ENCODE data around the gene TSSK2.
"Not testable (repeated sequence)": the region's sequence is repeated elsewhere in the genome, so short reads cannot be mapped to it uniquely, and the experiment has no call there.

Gene TSSK2

GRCh38 chr22:19152942-19153883 is 22.1 kb downstream of the TSSK2 start:
- no peak for DNase-seq (ENCODE audit: low read depth)
- H3K4me3 ChIP-seq (ENCODE audit: low read depth, low read length) = no peak overlapping the region
- TF ChIP-seq CTCF (IDR thresholded peaks at IDR 0.05; ENCODE audit: control insufficient read depth, extremely low read depth, insufficient read depth) = no peak

GRCh38 chr22:19156109-19156508 is 25.0 kb downstream of the TSSK2 start:
- not testable (repeated sequence) for H3K4me3 ChIP-seq (ENCODE audit: low read depth, low read length); DNase-seq (ENCODE audit: low read depth)

GRCh38 chr22:19158649-19159048 is 27.5 kb downstream of the TSSK2 start:
- H3K4me3 ChIP-seq (ENCODE audit: low read depth, low read length); DNase-seq (ENCODE audit: low read depth): not testable (repeated sequence)

- no peak for TF ChIP-seq CTCF (IDR thresholded peaks at IDR 0.05; ENCODE audit: control insufficient read depth, extremely low read depth, insufficient read depth)
- no peak overlapping the region for H3K4me3 ChIP-seq (ENCODE audit: low read depth, low read length)
- no peak for DNase-seq (ENCODE audit: low read depth)
Measured at GRCh38 chr22:19164425-19164824, 33.3 kb downstream of the TSSK2 start.

- TF ChIP-seq CTCF (IDR thresholded peaks at IDR 0.05; ENCODE audit: control insufficient read depth, extremely low read depth, insufficient read depth) = no peak
- DNase-seq (ENCODE audit: low read depth) = no peak
- no peak overlapping the region for H3K4me3 ChIP-seq (ENCODE audit: low read depth, low read length)
Measured at GRCh38 chr22:19166421-19166820, 35.3 kb downstream of the TSSK2 start.

- no peak overlapping the region for H3K4me3 ChIP-seq (ENCODE audit: low read depth, low read length)
- DNase-seq (ENCODE audit: low read depth) = no peak
- TF ChIP-seq CTCF (IDR thresholded peaks at IDR 0.05; ENCODE audit: control insufficient read depth, extremely low read depth, insufficient read depth) = no peak
Measured at GRCh38 chr22:19167106-19167869, 36.2 kb downstream of the TSSK2 start.

- no peak for DNase-seq (ENCODE audit: low read depth)
- no peak for TF ChIP-seq CTCF (IDR thresholded peaks at IDR 0.05; ENCODE audit: control insufficient read depth, extremely low read depth, insufficient read depth)
Measured at GRCh38 chr22:19168088-19168890, 37.2 kb downstream of the TSSK2 start.

More at GRCh38 chr22:19168088-19168890, 37.2 kb downstream of the TSSK2 start:
- H3K4me3 ChIP-seq (ENCODE audit: low read depth, low read length) = no peak overlapping the region
